GM18951 (cell line): ENCODE data around the gene RGS2.

Source experiments
- POLR2A ChIP-seq: IDR thresholded peaks from 4 replicates; pipeline ENCODE4 v1.6.1; 2011; ENCODE audit warnings: mild to moderate bottlenecking; ENCODE audit not compliant: insufficient read length, insufficient read depth; ENCODE audit errors: extremely low read depth
- in situ Hi-C: fragments of 300-500 bp; cut with MboI; formaldehyde crosslinking; loops from one replicate; pipeline ENCODE4 v1.12.0; 2022; ENCODE audit warnings: low sequenced_read_pairs, mixed read lengths, inconsistent platforms; ENCODE audit not compliant: unreplicated experiment

RGS2 gene

DNA sequence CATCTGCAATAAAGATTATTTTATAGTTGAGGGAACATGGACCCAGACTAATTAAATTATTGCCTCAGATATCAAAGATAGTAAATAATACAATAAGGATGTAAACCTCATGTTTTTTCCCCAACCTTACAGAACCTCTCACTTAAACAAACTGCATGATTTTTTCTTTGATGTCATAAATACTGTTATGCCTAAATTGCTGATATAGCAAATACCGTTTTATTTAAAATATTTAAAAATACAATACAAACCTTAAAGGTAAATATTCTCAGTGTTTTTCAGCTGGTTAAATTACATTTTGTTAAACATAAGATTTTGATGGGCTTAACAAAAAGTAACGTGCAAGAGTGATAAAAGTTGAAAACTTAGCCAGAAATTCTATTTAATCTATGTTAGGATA, 24.4 kb upstream of the RGS2 start:
- in situ Hi-C loops = no loop called here

DNA sequence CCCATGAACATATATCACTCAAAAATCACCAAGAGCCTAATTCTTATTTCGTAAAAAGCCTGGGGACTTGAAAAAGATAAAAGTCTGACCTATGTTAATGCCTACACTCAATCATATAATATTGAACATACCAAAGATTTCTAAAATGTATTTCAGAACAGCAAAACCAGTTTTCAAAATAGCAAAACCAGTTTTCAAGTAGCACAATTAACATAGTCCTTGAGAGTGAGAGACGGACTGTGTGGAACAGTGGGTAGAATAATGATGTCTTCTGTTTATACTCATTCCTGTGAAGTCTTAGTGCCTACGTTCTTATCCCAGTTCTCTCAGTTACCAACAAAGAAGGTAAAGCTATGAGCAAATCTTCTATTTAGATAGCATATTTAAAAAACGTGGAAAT, 22.3 kb upstream of the RGS2 start:
- TF ChIP-seq POLR2A = no peak
- in situ Hi-C loops = no loop called here

More for the DNA sequence above, 24.4 kb upstream of the RGS2 start:
- TF ChIP-seq POLR2A = no peak

DNA sequence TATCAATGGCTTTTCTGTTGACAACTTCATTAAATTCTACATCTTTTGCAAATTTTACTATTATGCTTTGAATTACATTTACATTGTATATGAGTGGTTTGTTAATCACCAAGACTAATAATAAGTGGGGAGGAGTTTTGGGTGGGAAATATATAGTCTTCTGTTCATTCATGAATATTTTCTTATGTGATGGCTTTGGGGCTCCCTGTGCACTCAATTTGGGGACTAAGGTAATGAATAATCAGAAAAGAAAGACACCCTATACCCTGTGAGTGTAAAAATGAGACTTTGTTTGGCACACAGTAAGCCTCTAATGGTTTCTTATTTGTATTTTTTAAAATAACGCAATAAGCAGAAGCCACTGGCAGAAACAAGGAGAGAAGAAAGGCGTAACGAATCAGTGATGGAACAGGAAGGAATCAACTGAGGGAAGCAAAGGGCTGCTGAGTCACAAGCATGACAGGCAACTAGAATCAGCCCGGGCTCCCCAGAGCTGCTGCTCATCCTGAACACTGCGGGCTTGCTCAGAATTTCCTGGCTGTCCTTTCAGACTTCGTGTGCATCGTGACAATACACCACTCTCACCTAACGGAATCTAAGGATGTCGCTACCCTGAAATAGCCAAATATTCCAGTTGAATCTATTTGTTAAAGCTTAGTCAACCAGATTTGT, 20.8 kb upstream of the RGS2 start:
- TF ChIP-seq POLR2A = no peak
- in situ Hi-C loops = no loop called here

DNA sequence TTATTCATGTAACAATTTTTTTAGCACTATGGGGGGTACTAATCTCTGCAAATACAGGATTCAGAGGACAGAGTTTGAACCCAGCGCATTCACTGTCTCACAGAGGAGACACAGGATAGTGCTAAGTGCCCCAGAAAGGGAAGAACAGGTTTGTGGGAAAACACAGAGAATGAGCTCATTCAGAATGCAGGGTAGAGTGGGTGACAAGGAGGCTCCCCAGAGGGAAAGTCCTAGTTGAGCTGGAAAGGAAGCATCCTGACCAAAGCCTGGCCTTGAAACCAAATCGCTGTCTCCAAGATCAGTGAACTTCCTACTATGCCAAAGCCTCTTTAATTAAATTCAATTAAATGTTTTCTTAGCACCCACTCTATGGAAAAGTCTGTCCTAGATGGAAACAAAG, 19.0 kb upstream of the RGS2 start:
- TF ChIP-seq POLR2A = no peak
- in situ Hi-C loops = loop anchor here (10.0 kb wide), 2 partner anchors 225 to 315 kb away; no protein-coding TSS in a partner anchor

DNA sequence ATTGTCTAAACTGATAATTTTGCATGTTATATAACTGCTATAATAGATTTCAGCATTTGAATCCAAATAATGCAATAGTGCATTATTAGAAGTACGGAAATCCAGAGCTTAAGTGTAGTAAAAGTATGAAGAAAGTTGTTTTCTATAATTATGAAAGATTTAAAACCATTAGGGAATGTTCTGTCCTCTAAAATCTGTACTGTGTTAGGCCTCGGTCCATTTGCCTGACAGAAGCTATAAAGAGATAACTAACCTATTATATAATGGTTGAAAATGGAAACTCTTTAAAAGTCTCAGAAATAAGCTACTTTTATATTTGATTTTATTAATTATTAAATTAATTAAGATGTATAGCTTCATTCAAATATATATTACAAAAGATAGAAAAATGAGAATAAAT, 16.2 kb upstream of the RGS2 start:
- no peak for TF ChIP-seq POLR2A
- in situ Hi-C loops = loop anchor here (10.0 kb wide), 2 partner anchors 222 to 318 kb away; no protein-coding TSS in a partner anchor

DNA sequence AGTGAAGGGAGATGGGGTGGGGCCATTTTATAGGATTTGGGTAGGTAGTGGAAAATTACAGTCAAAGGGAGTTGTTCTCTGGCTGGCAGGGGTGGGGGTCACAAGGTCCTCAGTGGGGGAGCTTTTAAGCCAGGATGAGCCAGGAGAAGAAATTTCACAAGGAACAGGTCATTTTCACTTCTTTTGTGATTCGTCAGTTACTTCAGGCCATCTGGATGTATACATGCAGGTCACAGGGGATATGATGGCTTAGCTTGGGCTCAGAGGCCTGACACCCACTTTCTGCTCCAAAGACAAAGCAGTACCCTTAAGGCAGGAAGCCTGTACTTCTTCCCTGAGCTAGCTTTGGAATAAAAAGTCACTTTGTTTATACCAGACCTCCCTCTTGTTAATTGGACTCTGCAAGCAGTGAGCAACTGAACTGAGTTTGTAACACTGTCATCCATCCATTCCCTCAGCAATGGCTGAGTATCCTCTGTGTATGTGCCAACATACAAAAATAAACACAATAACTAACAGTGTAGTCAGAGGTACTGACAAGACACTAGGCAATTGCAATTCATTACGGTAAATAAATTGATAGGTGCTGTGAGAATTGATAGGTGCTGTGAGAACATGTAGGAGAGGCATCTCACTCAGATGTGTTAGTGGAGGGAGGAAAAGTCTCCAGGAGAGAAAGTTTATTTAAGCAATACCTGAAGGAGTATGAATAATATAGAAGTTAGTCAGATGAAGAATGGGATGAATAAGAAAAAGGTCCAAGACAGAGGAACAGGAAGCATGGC, 14.7 kb upstream of the RGS2 start:
- in situ Hi-C loops = loop anchor here (10.0 kb wide), 2 partner anchors 221 to 319 kb away; no protein-coding TSS in a partner anchor
- no peak for TF ChIP-seq POLR2A

DNA sequence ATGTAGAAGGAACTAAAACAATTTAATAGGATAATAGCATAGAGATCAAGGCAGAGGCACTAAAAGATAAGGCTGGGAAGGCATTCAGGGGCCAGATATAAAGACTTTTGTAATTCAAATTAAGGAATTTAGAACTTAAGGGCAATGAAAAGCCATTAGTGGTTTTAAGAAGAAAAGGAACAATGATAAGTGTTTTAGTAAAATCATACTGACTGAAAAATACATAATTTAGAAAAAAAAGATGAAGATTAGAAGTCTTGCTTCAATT, 14.1 kb upstream of the RGS2 start:
- in situ Hi-C loops = loop anchor here (10.0 kb wide), 2 partner anchors 220 to 320 kb away; no protein-coding TSS in a partner anchor
- no peak for TF ChIP-seq POLR2A

DNA sequence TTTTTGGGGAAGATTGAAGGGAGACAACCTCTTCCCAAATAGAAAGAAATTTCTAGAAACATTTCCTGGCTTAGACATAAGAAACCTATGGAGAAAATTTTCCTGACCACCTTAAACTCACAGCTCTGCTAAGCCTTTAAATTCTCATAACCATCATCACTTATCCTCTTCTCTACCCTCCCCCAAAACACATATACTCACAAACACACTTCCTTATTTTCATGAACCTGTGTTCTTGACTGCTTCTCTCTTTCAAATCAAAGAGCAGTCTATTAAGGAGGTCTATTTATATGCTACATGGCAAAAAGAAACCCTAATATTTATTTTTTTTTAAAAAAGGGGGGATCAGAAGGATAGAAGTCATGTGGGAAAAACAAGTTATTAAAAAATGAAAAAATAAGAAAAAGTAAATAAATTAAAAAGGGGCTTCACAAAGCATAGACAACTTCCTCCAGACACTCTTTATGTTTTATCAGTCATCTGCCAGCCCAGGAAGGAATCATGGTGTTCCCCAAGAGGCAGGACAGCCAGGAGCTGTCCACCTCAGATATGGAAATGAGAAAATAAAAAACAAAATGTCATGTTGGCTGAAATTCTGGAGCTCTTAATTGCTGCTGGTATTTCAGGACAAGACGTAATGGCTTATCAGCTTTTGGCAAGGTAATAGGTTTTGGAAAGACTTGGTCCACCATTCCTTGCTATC, 12.8 kb upstream of the RGS2 start:
- TF ChIP-seq POLR2A = no peak
- in situ Hi-C loops = loop anchor here (10.0 kb wide), 2 partner anchors 219 to 321 kb away; no protein-coding TSS in a partner anchor

DNA sequence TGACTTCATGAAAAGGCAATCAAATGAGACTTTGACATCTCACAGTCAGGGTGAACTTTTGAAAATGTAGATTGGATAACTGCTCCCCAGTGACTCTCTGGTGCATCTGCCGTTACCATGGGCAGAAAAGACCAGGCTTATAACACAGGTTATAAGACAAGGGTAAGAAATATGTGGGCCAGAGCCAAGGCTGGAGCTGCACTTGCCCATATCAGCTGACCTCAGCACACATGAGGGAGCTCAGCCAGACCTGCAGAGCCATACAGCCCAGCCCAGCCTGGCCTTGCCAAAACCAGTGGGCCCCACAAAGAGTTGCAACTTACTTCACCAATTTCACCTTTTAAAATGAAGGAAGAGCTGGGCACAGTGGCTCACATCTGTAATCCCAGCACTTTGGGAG, 11.7 kb upstream of the RGS2 start:
- no peak for TF ChIP-seq POLR2A
- in situ Hi-C loops = loop anchor here (10.0 kb wide), 2 partner anchors 218 to 322 kb away; no protein-coding TSS in a partner anchor

DNA sequence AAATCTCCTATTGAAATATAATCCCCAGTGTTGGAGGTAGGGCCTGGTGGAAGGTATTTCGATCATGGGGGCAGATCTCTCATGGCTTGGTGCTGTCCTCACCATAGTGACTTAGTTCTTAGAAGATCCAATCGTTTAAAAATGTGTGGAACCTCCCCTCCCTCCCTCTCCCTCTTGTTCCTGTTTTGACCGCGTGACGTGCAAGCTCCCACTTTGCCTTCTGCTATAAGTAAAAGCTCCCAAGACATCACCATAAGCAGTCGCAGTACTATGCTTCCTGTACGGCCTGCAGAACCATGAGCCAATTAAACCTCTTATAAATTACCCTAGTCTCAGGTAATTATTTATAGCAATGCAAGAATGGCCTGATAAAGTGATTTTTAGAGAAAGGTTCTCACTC, 10.9 kb upstream of the RGS2 start:
- no peak for TF ChIP-seq POLR2A
- in situ Hi-C loops = loop anchor here (10.0 kb wide), 2 partner anchors 217 to 323 kb away; no protein-coding TSS in a partner anchor

DNA sequence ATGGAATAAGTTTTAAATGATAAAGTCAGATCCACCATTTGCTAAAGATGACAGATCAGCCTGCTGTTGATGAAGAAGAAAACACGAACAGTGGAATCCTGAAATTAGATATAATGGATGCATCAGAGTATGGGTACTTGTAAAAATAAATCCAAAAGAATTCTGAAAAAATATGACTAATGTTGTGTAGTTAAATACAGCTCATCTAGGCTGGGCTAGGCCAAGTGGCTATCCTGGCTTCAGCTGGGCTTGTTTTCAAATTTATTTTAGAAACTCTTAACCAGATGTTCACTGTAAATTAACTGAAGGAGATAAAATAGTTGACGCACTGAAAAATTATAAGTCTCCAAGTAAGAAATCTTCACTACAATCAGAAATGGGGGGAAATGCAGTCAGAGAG, 7.4 kb upstream of the RGS2 start:
- no peak for TF ChIP-seq POLR2A
- in situ Hi-C loops = no loop called here

DNA sequence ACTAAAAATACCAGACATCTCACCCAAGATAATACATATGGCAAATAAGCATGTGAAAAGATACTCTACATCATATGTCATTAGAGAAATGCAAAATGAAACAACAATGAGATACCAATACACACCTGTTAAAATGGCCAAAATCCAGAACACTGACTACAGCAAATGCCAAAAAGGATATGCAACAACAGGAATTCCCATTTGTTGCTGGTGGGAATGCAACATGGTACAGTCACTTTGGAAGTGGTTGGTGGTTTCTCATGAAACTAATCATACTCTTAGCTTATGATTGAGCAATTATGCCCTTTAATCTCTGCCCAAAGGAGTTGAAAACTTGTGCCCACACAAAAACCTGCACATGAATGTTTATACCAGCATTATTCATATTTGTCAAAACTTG, 6.4 kb upstream of the RGS2 start:
- in situ Hi-C loops = no loop called here
- TF ChIP-seq POLR2A = no peak

DNA sequence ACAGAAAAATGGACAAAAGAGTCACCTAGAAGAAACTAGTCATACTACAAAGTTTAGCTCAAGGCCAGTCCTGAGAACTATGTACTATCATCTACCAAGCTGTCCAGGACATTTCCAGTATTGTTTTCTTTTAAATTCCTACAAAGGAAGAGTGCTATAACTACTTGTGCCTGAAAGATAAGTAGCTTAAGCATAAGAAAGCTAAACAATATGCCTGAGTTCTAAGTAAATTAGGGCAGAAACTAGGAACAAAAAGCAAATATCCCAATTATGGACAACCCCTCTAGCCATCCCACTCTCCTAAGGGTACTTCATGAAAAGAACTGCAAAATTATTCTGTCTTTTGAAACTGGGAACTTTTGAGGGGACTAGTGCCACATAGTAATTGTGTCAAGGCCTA, 5.3 kb upstream of the RGS2 start:
- in situ Hi-C loops = no loop called here
- TF ChIP-seq POLR2A = no peak
